ENCODE results near the gene DLD.
"Not testable (repeated sequence)": the region's sequence is repeated elsewhere in the genome, so short reads cannot be mapped to it uniquely, and the experiment has no call there.

The DLD gene

DNA sequence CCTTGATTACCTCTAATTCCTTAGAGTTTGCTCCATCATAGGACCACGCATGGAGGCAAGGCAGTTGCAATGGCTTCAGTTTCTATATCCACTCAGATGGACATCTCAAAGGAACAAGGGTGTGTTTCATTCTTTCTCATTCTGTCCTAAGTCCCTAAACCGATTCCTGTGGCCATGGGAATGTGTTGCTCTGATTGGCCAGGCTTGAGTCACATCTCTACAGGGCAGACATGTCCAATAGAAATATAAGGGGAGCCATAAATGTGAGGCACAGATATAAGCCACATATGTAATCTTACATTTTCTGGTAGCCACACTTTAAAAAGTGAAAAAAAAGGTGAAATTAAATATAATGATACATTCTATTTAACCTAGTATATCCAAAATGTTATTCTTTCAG is 16.9 kb upstream of the DLD start:
- DNase-seq (ENCODE audit: low read depth in 2 of 2) = no peak

DNA sequence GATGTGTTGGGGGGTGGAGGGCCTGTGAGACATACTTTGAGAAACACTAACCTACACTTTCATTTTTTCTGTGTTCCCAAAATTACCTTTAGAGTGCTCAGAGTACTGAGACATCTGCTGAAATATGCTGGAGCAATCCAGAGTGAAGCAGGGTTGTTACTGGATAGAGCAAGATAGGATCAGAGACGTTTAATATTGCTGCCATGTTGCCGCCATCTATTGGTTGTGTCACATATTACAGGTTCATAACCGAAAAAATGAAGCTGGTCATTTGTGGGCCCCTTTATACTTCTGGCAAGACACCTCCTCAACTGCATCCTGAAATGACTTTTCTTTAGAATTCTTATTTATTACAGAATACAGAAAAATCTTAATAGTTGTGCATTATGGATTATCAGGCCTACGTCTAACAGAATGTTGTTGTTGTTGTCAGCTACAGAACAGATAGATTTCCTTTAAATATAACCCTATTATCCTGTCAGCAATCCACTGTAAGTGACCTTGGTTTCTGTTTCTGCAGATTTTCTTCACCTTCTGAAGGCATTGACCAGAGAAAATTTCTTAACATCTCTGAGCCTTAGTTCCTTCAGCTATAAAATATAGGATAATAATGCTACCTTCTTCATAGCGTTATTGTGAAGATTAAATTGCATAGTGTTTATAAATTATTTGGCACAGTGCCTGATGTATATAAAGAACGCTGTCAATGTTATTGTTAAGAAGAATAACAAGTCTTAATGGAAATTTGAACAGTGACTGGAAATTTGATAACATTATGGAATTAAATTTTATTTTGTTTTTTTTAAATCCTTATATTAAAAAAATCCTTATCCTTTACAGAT is 16.2 kb upstream of the DLD start:
- DNase-seq (ENCODE audit: low read depth in 2 of 2) = peak in 1 of 2 donors; percentile 19

DNA sequence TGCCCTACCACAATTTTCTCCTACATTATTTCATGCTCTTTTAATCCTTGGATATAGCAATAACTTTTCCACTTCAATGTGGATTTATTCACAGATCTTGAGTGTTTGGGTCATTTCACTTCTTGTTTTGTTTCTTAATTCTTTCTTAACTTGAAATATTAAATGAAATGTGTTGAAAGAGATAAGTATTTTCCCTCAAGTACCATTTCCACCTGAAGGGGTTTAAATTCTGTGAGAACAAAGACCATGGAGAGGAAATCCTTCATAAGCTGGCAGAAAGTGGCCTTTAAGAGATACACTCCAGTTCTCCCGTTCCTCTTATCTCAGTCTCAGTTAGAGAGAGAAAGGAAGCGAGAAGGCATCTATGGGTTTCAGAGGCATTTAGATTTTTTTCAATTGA is 14.1 kb upstream of the DLD start:
- no peak for DNase-seq (ENCODE audit: low read depth in 2 of 2)

DNA sequence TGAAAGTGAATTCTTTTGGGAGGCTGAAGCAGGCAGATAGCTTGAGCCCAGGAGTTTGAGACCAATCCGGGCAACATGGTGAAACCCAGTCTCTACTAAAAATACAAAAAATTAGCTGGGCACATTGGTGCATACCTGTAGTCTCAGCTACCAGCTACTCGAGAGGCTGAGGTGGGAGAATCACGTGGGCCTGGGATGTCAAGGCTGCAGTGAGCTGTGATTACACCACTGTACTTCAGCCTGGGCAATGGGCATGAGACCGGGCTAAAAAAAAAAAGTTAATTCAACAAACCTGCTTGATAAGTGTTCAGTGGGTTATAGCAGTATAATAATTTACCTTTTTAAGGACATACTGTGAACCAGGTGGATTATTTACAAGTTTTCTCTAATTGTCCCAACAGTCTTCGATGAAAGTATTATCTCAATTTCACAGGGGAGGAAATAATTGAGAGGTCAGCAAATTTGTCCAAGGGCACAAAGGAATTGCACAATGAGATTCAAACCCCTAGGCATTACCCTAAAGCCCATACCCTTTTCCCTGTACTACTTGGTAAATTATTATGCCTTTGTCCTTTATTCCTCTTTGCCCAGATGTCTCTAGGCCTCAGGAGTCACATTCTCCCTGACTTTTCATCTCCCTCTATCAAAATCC is 13.1 kb upstream of the DLD start:
- DNase-seq (ENCODE audit: low read depth in 2 of 2) = no peak

DNA sequence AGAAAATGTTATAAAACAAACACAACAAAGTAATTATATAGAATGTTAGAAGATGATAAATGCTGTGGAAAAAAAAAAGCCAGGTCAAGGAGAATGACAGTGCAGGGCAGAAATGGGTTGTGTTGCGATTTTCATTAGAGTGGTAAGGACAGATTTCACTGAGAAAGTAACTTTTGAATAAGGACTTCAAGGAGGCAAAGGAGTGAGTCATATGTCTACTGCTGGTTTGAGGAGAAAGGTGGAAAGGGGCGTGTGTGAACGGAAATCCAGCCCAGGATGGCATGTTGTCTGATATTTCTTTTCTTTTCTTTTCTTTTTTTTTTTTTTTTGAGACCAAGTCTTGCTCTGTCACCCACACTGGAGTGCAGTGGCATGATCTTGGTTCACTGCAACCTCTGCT is 12.3 kb upstream of the DLD start:
- no peak for DNase-seq (ENCODE audit: low read depth in 2 of 2)

DNA sequence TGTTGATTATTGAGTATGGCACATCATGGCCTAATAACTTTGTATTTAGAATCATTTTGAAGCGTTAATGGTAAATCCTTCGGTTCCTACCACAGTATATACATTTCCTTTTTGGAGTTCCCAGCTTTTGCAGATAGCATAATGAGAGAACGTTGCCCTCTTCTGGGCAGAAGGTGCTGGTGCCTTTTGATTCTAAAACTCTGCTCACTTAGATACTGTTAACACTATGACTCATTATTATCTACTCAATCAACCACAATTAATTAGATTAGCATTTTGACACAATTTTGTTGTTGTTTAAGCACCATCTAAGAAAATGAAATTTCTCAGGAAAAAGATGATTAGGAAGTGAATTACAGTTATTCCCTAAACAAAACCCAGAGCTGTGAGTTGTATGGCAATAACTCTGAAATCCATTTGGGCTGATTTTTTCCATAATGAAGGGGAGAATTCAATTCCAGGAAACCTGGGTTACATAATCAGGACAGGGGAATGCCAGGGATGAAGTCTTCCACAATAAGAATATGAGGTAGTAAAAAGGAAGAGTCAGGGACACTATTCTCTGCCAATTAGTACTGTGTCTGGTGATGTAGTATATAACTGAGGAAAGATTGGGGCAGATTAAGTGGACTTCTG is 11.5 kb upstream of the DLD start:
- no peak for DNase-seq (ENCODE audit: low read depth in 2 of 2)

DNA sequence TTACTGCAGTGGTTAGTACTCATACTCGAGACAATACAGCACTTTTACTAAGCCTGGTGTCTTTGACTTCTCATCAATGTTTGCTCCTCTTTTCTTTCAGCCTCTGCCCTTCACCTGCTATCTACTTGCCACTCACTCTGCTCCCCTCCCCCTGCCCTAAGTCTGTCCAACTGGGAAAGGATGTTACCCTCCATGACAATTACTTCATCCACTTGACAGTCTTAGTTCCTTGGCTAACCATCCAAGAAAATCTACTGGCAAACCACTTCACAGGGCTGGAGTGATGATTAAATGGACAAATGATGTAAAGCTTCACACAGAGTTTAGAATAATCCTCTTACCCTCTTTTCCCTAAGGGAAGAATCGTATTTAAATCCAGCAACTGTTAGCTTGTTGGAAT is 8.2 kb upstream of the DLD start:
- no peak for DNase-seq (ENCODE audit: low read depth in 2 of 2)

DNA sequence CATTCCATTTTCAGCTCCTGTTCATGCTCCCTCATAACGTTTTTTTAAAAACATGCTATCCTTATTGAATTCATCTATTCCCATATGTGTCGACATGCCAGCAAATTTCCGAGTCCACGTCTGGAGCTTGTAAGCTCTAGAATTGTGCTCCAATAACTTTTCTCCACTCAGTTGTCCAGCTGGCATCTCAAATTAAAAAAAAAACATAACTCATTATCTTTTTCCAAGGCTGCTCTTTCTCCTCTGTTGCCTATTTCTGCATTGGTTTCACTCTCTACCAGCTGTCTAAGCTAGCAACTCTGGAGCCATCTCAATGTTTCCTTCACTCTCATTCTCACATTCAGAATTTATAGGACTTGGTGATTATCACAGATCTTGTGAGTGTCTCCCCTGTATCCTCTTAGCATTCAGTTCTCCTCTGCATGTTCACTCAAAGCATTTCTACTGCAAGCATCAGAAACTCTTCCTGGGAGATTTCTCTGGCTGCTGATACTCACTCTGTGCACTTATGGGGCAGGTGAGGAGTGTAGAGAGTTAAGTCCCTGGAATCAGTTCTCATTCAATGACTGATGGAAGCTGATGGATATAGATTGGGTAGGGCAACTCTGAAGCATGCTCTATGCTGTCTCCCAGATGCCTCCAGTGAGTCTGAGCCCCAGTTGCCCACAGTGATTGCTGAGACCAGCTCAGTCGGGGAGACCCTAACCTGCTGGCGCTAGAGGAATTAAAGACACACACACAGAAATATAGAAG is 6.7 kb upstream of the DLD start:
- DNase-seq (ENCODE audit: low read depth in 2 of 2) = no peak

DNA sequence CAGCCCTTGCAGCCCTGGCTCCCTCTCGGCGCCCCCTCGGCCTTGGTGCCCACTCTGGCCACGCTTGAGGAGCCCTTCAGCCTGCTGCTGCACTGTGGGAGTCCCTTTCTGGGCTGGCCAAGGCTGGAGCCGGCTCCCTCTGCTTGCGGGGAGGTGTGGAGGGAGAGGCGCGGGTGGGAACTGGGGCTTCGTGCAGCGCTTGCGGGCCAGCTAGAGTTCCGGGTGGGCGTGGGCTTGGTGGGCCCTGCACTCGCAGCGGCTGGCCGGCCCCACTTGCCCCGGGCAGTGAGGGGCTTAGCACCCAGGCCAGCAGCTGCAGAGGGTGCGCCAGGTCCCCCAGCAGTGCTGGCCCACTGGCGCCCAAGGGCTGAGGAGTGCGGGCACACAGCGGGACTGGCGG is 3.2 kb upstream of the DLD start:
- DNase-seq (ENCODE audit: low read depth in 2 of 2) = not testable (repeated sequence)

DNA sequence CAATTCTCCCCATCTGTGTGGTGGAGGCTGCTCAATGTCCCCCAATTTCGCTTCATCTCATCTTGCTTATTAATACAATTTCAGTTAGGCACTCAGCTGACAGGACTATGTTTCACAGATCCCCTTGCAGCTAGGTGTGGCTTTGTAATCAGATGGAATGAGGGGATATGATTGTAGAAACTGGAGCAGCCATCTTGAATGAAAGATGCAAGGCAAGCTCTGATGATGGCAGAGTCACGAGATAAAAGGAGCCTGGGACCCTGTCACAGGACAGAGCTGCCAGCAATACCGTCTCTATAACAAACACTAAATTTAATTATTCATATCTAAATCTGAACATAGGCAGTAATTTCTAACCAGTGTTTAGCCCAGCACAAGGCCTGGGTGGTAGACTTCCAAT is 991 bp upstream of the DLD start:
- no peak for DNase-seq (ENCODE audit: low read depth in 2 of 2)

DNA sequence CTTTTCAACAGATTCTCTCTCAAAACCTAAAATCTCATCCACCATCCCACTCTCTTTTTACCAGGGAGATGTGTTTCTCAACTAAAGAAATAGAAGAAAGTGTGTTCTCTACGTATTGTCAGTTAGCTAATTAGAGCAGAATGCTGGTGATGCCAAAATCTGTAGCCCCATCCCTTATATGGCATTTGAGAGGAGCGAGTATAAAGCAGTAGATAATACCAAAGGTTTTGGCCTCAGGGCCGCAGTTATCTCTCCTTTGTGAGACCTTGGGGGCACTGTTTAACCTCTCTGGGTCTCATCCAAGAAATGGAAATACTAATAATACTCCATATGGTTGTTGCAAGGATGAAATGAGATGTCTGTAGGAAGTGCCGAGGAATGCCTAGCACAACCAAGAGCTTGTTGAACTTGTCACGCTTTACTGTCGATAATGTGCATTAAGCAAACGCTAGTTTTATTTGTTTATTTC is 456 bp upstream of the DLD start:
- DNase-seq (ENCODE audit: low read depth in 2 of 2) = no peak

DNA sequence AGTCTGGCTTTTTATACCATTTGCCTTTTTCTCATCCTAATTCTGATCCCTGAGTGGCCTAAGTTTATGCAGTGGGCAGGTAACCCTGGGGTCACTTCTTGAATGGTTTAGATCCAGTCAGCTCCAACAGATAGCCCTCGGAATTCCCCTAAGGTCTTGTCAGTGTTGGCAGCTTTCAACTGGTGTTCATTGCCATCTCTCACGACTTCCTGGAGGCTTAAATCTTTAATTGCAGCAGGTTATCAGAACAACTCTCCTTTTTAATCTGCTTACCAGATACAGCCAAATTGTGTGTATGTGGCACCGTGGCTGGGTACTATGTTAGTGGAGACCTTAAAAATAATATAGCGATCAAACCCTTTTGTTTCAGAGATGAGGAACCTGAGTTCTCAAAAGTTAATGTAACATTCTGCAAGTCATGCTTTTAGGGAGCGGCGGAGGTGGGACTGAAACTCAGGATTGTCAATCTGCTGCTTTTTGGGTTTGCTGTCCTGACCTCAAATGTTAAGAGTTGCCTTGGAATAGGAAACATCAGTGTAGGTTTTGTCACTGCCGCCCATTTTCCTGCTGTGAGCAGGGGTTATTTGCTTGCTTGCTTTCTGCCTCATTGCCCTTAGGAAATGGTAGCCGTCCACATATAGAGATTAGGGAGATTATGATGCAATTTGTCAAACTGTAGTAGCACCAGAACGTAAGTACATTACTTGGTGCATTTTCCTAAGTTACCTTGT is 818 bp downstream of the DLD start:
- DNase-seq (ENCODE audit: low read depth in 2 of 2) = no peak

DNA sequence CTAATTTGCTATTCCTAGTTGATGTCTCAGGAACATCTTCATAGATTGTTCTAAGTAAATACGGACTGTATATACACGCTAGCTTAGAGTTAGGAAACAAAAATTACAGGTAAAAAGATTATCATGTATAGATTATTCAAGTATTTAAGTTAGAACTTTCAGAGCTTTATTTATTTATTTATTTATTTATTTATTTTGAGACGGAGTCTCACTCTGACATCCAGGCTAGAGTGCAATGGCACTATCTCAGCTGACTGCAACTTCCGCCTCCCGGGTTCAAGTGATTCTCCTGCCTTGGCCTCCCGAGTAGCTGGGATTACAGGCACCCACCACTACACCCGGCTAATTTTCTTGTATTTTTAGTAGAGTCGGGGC is 1.4 kb downstream of the DLD start:
- not testable (repeated sequence) for DNase-seq (ENCODE audit: low read depth in 2 of 2)

DNA sequence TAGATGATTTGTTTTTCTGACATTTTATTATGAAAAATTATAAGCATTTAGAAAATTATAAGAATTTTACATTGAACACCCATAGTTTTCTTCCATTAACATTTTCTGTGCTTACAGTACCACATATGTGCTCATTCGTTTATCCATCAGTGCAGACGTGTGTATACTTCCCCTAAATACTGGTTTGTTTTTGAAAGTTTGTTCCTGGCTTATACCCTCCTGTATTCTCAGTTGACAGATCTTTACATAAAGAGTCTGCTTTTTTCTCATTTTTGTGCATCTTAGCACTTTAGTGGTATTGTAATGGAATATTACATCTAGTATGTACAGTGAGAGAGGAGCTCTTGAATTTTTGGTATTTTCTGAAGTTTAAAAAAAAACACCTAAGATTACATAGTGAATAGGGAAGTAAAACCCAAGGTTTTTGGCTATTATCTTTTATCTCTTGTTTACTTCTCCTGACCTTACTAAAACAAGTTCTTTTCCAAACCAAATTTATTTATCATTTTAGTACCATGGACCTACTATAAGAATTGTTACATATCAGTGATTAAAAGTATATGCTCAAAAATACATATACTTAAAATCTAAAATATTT is 8.1 kb downstream of the DLD start:
- no peak for DNase-seq (ENCODE audit: low read depth in 2 of 2)

DNA sequence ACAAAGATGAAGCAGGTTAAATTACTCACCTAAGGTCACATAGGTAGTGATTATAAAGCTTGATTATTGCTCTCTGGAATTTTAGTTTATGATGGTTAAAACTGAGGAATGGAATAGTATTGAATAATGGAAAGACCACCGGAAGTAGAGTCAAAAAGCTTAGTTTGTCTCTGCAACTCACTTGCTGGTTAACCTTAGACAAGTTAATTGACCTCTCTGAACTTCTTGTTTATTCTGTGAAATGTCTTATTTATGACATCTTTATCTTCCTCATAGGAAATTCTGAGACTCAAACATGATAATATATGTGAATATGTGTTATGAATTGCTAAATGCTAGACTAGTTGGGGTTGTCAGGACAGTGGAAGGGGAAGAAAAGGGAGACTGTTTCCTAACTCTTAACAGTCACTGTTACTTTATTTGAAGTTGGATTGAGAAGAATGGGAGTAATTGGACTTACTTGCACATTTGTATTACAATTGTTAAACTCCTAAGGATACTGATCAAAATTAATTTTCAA is 9.6 kb downstream of the DLD start:
- no peak for DNase-seq (ENCODE audit: low read depth in 2 of 2)

DNA sequence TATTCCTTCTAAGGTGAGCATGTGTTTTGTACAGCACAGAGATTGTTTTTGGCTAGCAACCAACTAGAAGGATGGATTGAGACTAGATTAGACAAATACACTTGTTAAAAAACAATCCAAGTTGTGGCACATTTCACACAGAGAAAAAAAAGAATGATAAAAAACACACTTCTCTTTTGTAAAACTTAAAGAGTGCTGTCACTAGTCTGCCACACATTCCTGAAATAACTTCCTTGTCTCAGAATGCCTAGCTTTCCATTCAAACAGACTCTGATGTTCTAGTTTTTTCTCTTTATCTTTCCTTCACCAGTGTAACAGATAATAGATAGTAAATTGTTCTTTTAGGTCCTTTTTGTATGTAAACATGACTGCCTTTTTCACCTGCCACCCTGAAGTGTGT is 11.4 kb downstream of the DLD start:
- DNase-seq (ENCODE audit: low read depth in 2 of 2) = no peak

DNA sequence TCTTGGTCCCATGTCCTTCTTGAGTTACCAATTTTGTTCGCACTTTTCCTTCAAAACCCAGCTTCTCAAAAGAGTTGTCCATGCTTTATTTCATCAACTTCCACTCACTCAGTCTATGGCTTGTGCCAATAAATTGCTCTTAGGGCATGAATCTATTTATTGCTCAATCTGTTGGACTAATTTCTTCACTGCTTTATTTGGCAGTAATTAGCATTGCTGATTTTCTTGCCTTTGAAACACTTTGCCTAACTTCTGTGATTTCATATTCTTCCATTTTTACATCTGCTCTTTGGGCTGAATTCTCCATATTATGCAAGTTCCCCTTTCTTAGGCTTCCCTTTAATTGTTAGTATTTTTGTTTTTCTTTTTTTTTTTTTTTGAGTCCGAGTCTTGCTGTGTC is 16.8 kb downstream of the DLD start:
- DNase-seq (ENCODE audit: low read depth in 2 of 2) = no peak

DNA sequence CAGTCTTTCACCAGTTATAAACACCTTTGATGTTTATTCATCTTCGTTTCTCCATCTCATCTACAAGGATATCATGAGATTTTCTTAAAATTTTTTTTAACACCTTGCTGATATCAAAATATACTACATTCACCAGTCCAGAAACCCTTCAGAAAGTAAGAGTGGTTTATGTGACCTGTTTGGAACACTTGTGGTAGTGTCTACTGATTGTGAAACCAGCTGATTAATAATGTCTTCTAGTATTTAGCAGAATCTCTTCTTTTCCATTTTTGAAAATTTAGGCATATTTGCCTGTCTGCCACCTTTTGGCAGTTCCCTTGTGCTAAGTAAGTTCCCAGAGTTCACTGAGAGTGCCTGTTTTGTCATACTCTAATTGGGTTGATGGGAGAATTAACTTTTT is 18.5 kb downstream of the DLD start:
- DNase-seq (ENCODE audit: low read depth in 2 of 2) = no peak

DNA sequence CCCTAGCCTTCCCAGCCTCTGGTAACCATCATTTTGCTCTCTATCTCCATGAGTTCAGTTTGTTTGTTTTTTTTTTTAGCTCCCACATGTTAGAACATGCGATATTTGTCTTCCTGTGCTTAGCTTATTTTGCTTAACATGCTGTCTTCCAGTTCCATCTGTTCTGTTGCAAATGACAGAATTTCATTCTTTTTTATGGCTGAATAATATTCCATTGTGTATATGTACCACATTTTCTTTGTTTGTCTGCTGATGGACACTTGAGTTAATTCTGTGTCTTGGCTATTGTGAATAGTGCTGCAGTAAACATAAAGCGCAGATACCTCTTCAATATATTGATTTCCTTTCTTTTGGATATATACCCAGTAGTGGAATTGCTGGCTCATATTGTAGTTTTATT is 21.0 kb downstream of the DLD start:
- no peak for DNase-seq (ENCODE audit: low read depth in 2 of 2)

DNA sequence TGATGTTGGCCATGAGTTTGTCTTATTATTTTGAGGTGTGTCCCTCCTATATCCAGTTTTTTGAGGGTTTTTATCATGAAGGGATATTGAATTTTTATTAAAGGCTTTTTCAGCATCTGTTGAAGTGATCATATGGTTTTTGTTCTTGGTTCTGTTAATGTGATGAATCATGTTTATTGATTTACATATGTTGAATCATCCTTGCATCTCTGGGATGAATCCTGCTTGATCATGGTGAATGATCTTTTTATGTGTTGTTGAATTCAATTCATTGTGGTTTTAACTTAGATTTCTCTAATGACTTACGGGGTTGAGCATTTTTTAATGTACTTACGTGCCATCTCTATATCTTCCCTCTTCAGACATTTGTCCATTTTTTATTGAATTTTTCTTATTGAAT is 22.9 kb downstream of the DLD start:
- no peak for DNase-seq (ENCODE audit: low read depth in 2 of 2)

DNA sequence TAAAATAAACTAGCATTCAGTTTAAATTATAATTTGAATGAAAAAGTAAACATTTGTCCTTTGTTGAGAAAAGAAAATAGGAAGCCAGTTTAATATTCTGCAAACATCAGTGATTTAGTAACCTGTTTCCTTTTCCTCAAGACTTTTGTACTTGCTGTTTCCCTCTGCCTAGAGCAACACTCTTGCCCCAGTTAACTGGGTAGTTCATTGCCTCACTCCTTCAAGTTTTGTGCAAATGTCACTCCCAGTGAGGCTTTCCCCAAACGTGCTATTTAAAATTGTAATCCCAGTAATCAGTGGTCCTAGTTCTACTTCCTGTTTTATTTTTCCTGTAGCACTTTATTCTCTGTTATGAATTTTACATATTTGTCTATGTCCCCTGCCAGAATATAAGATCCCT is 23.8 kb downstream of the DLD start:
- no peak for DNase-seq (ENCODE audit: low read depth in 2 of 2)

All from stimulated activated CD4-positive, alpha-beta T cell treated with anti-CD3 and anti-CD28 coated beads, Interleukin-1b, Interleukin-23, amount 100 ng/mL, for 4 hours (primary cell).